Hepatocyte (in vitro differentiated cells): Measurements from ENCODE around the gene VAC14.

ENCODE experiments used
- CTCF ChIP-seq: fragments of 200-600 bp; sonication (generic); IDR thresholded peaks from 2 replicates; pipeline ENCODE4 v1.5.1; 2016; ENCODE audit warnings: antibody characterized with exemption, mild to moderate bottlenecking; ENCODE audit not compliant: poor library complexity
- EZH2 ChIP-seq: fragments of 200-600 bp; sonication (generic); IDR thresholded peaks from 2 replicates; pipeline ENCODE4 v1.6.1; 2016; ENCODE audit warnings: antibody characterized with exemption, mild to moderate bottlenecking, borderline replicate concordance
- EZH2phosphoT487 ChIP-seq: fragments of 200-600 bp; sonication (generic); IDR thresholded peaks from one replicate; pipeline ENCODE4 v1.6.1; 2018; ENCODE audit warnings: antibody characterized with exemption, mild to moderate bottlenecking, low read depth, moderate library complexity; ENCODE audit not compliant: unreplicated experiment, severe bottlenecking

DNA sequence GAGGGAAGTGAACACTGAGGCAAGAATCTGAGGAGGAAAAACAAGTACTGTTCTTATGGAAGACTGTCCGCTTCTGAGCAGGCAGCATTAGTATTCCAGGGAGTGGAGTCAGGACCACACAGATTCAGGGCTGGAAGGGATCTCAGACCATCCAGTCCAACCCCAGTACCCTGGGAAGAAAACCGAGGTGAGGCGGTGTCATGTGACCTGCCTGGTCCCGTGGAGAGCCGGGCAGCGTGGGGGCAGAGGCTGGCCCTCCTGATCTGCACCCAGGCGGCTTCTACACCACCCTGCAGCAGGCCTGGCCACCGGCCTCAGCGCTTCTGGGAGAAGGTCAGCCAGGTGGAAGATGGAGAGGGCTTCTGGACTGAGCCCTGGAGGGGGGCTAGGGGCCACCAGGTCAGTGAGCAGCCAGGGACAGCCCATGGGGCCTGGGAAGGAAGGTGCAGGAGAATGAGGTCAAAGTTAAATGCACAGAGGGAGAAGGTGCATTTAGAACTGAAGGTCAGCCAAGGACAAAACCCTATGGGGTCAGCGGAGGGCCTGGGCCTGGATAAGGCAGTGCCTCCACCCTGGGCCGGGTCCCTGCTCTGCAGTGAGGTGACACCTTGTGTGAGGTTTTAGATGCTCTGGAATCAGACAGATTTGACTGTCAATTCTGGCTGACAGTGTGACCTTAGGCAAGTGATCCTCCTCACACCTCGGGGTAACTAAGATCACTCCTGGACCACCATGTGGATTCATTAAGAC lies 45.9 kb downstream of the VAC14 start:
- TF ChIP-seq EZH2 (no peak), CTCF (no peak), EZH2phosphoT487 (no peak)
